CD4-positive, alpha-beta T cell treated with Interleukin-4 for 1 hour (primary cell): Measurements from ENCODE around the gene ADCY4.
A peak's percentile ranks its signal among the peaks of the same experiment; 100 is the strongest.

Experiments used
- DNase-seq, 2 donors: peaks; one replicate each; pipeline ENCODE4 v3.0.0-alpha.2; 2020 to 2022

ADCY4 gene

DNA sequence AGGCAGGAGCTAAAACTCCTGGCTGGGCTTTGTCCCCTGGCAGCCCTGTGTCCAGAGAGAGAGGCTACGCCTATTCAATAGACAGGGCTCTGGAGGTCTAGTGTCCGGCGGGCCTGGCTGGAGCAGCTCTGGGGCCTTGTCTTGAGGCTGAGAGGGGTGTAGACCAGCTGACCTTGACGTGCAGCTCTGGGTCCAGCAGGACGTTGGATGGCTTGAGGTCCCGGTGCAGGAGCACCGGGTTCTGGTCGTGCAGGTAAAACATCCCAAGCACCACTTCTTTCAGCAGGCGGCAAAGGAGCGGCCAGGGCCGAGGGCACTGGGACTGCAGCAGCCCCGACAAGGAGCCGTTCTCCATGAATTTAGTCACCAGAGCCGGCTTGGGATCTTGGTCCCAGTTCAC is 4.0 kb upstream of the ADCY4 start:
- no peak for DNase-seq

DNA sequence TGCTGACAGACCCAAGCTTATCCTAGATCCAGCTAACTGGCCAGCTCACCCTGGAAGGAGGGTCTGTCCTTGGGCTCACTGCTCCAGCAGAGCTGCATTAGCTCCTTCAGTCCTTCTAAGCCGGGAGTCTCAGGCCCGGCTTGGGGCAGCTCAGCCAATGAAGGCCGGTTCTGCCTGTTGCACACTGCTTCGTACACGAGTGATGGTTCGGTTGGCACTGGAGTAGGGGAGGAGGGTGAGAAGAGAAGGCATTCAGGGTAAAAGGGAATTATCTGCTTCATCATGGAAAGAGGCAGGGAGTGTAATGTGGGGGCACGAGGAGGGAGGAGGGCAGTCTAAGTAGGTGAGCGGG is 2.9 kb upstream of the ADCY4 start:
- DNase-seq = no peak

DNA sequence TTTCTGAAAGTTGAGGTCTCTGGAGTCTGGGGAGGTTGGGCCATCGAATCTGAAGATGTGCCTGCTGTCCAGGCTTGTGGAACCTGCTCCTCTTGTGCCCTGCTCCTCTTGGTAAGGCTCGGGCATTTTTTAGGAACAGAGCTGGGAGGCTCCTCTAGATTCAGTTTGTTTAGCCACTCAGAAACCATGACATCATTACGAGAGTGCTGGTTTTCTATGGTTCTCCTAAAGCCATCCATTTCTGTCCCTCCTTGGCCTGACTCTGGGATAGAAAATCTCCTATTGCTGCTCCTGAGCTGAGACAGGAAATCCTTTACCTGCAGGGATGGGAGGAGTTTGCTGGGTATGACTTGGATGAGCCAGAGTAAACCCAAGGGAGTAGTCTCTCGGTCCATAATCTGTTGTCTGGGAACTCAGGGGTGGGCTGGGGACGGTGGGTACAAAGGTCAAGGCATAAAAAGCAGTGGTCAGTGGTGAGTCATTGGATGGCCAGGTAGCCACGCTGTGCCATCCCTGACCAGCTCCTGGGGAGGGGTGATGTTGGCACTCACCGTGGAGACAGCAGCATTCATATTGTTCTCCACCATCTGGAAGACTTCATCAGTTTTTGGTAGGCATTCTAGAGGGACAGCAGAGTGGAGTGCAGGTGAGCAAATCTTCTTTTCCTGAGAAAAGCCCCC is 2.4 kb upstream of the ADCY4 start:
- no peak for DNase-seq

DNA sequence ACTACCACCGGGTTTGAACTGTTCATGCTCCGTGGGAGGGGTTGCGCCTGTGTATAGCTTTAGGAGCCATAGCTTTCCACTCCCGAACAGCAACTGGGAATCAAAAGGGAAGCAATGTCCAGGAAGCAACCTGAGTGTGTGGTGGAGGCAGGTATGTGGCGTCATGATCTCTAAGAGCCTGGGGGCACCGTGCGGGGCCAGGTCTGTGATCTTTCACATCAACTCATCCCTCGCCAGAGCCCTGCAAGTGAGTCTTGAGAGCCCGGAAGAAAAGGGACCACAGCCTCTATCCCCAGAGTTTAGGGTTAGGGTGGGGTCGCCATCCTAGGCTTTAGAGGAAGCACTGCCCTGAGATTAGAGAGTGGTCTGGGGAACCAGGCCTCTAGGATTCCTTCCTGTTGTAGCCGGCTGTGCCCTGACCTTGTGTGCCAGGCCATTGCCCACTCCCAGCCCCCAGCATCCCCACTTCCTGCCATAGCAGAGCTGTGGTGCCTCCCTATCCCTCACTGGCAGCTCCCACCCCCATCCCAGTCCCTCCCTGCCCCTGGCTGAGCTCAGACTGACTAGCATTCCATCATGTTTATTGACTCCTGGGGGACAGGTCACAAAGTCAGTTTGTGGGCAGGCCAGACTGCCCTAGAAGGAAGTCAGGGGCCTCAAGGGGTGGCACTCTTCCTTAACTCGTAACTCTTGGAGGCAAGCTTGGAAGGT is 745 bp upstream of the ADCY4 start:
- no peak for DNase-seq

DNA sequence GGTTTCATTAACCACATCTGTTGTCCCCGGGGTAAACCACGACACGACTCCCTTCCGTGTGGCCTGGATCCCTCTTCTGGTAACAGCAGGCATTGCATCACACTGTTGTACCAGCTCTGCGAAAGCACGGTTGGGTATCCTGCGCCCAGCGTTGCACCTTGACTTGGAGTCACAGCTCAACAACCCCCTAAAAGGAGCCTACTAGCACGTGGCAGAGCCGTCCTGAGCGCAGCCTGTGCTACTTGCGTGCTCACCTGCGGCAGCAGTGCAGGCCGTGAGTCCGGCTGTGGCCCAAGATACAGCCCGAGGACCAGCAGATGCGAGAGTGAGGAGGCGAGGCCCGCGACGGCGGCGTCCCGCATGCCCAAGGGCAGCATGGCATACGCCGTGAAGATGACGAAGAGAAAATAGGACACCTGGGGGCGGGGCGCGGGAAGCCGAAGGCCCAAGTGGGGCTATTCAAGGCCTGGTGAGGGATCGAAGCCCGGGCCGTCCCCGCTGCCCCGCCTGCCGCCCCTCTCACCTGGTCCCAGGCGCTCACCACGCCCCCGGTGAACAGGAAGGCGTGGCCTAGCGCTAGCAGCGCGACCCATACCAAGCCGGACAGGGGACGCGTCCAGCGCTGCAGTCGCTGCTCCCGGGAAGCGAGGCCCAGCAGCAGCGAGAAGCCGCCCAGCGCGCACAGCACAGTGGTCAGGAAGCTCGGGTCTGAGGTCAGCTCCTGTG is 2.4 kb downstream of the ADCY4 start:
- DNase-seq = peak; percentile 92 to 94

DNA sequence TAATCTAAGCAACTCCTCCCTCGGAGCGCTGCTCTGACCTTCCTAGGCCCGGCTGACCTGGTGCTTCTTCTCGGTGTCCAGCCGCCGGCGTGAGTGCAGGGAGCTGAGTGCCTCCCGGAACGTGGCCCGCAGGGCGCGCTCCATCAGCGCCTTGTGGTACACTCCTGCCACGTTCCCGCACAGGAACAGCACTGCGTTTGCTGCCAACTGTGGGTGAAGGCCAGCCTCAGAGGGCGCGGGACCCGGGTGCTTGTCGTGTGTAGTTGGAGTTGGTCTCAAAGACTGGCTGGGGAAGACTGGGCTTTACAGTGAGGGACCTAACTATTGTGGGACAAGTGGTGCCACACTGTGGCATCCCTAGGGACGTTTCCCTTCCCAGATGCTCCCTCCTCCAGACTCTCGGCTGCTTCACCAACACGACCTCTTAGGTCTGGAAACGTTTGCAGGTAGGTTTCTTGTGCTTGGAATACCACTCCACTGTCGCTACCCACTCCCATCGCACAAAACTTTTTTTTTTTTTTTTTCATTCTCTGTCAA is 3.1 kb downstream of the ADCY4 start:
- DNase-seq = no peak

DNA sequence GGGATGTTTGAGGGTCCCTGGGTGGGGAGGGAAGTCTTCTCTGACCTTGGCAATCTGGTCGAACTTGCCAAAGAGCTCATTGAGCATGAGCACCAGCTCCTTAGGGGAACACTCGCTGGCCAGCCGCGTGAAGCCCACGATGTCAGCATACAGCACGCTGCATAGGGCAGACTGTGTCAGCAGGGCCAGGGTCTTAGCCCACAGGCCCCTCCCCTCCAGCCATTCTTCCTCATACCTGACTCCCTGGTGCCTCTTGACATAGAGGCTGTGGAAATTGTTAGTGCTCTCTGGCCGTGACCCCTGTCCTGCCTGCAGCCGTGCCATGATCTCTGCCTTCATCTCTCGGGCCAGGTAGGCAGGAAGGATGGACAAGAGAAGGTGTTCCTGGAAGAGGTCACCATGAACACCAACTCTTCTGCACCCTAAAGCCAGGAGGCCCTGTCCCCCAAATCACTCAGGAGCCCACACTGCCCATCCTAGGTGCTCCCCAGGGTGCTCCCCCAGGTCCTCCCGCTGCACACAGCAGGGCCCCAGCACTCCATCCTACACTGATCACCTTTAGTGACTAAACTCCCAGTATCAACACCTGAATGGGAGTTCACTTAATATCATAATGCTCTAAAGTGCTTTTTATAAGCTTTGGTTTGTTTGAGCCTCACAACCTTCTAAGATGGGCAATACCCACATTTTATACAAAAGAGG is 3.7 kb downstream of the ADCY4 start:
- DNase-seq = no peak

DNA sequence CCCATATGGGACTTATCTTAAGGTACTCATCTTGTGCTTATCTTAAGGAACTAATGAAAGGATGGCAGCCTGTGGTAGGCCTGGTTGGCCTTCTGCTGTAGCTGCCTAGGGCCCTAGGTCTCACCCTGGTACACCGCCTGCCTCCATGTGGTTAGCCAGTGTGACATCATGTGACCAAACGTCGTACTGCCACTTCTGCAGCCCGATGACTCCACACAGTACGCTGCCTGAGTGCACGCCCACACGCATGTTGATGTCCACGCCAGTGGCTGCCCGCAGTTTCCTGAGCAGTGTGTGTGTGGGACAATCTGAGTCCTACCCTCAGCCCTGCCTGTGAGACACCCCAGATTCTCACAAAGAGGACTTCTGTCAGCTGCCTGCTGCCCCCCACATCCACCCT is 5.1 kb downstream of the ADCY4 start:
- DNase-seq = peak; percentile 78 to 84

DNA sequence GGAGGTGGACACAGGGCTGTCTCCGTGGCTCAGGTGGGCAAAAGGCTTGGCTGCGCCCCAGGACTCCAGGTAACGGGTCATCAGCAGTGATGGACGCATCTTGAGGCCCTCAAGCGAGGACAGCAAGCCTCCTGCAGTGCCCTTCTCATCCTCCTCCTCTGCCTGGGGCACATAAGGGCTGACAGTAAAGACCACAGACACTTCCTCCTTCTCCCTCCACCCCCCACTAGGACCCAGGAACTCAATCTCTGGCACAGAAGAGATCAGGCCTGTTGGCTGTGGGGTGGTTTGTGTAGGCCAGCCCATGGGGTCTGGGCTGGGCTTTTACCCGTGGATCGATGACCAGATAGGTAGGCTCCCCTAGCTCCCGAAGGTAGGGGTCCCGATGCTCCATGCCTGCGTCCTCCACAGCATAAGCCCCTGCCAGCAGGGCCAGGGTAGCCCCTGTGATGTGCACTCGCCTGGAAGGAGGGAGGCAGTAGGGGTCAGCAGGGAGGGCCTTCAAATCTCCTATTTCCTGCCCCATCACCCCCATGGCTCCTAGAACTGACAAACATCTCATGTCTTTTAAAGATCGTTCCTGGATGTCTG is 5.7 kb downstream of the ADCY4 start:
- DNase-seq = no peak

DNA sequence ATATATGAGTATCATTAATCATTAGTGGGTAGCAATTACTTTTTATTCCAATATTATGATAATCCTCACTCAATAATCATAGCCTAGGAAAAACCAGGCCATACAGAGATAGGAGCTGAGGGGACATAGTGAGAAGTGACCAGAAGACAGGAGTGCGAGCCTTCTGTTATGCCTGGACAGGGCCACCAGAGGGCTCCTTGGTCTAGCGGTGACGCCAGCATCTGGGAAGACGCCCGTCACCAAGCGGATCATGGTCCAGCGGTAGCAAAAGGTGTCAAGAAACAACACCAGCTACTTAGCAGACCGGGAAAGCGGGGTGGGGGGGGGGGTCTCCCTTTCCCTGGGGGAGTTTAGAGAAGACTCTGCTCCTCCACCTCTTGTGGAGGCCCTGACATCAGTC is 7.0 kb downstream of the ADCY4 start:
- peak in 1 of 2 donors; percentile 46 for DNase-seq

DNA sequence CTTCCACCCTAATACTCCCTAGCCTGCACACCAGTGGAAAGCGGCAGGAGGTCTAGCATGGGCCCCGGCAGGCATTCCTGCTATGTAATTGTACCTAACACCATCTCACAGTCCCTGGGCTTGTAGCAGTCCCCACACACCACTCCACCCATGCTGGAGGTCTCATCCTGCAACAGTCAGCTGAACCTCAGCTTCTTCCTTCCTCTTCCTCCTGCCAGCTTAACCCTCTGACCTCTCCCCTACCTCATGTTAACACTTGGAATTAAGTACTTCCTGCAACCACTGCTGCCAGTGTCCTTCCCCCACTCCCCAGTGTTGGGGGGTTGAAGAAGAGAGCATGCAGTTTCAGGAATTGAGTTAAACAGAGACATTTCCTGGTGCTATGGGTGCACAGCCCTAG is 7.6 kb downstream of the ADCY4 start:
- no peak for DNase-seq

DNA sequence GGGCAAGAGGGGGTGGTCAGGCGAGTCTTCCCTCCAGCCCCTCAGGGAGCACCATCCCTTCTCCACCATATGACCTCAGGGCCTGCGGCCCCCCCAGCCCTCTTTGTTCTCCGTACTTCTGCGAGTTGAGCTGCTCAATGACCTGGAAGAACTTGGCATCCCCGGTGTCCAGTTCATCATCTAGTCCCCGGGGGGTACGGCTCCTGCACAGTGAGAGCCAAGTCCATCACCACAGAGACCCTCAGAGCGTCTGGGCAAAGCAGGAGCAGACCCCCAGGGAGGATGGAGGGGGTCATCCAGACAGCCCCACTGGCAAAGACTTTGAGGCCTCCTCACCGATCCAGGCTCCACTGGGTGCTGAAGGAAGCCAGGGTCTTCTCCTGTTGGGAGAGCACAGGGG is 8.9 kb downstream of the ADCY4 start:
- DNase-seq = no peak

DNA sequence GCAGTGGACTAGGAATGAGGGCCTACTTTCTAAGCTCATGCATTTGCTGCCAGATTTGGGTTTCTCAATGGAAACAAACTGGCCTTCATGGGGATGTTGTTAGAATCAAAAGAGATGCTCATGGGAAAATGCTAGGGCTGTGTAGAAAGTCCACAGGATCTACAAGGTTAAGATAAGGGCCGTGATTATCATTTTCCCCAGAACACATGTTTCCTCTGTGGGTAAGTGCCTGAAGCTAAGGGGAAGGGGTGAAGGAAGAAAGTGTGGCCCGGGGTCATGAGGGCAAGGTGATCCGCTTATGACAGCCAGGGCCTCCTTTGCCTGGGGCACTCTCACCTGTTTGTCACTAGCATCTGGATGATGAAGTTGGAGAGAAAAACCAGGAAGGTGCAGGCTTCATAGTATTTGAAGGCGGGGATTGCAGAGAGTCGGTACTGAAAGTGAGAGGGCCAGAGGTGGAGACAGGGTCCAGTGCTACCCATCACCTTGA is 9.8 kb downstream of the ADCY4 start:
- DNase-seq = no peak

DNA sequence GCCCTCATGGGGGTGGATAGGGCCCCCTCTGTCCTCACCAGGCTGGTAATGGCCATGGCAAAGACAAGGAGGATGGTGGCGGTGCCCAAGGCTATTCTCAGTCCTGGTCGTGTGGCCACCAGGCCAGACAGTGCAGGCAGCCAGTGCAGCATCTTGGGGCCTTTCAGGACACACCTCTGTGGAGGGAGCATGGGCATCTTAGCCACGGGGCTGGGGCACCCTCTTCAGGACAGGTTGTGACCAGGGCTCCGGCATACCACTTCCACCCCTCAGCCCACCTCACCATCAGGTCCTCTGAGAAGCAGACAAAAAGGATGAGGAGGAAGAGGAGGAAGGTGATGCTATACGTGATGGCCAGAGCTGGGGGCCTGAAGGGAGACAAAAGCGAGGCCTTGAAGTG is 10.8 kb downstream of the ADCY4 start:
- no peak for DNase-seq

DNA sequence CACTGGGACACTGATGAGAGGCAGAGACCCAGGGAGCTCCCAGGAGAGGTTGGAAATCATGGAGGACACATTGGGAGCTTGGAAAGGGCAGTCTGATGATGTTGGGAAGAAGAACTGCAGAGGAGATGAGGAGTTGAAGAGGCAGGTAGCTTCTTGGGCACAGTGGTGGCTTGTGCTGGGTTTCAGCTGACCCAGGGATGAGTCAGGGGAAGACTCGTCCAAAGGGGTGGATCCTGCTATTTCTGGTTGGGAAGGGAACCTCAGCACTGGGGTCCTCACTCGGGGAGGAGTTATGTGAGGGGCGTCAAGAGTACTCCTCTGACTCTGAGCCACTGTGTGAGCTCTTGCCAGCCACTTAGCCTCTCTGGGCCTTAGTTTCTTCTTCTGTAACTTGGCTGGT is 11.5 kb downstream of the ADCY4 start:
- no peak for DNase-seq

DNA sequence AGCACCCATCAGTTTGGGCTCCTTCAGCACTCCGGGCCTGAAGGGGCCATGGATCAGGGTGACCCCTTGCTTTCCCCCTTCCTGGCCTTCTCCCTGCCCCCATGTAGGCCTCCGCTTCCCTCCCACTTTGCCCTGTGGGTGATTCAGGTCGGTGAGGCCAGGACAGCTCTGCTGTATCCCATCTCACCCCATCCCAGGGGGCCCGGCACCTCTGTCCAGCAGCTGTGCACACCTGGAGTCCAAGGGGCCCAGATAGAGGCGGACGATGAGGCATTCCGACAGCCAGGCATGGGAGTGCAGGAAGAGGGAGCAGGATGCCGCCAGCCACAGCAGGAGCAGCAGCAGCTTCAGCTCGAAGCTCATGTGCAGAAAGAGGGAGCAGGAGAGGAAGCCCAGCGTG is 12.2 kb downstream of the ADCY4 start:
- DNase-seq = no peak

DNA sequence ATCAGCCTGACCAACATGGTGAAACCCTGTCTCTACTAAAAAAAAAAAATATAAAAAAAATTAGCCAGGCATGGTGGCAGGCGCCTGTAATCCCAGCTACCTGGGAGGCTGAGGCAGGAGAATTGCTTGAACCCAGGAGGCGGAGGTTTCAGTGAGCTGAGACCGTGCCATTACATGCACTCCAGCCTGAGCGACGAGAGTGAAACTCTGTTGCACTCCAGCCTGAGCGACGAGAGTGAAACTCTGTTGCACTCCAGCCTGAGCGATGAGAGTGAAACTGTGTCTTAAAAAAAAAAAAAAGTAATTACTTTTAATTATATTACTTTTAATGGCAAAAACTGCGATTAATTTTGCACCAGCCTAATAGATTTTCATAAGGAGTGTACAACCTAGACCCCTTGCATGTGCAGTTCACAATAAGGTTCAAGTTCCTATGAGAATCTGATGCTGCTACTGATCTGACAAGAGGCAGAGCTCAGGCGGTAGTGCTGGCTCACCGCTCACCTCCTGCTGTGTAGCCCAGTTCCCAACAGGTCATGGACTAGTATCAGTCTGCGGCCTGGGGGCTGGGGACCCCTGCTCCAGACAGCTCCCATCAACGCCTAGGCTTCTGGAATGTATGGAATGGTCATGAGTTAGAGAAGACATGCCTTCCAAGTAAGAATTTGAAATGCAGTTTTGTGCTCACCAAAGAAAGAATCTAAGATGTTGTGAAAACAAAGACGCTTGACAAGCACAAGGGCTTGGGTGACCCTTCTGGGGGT is 13.5 kb downstream of the ADCY4 start:
- DNase-seq = no peak

DNA sequence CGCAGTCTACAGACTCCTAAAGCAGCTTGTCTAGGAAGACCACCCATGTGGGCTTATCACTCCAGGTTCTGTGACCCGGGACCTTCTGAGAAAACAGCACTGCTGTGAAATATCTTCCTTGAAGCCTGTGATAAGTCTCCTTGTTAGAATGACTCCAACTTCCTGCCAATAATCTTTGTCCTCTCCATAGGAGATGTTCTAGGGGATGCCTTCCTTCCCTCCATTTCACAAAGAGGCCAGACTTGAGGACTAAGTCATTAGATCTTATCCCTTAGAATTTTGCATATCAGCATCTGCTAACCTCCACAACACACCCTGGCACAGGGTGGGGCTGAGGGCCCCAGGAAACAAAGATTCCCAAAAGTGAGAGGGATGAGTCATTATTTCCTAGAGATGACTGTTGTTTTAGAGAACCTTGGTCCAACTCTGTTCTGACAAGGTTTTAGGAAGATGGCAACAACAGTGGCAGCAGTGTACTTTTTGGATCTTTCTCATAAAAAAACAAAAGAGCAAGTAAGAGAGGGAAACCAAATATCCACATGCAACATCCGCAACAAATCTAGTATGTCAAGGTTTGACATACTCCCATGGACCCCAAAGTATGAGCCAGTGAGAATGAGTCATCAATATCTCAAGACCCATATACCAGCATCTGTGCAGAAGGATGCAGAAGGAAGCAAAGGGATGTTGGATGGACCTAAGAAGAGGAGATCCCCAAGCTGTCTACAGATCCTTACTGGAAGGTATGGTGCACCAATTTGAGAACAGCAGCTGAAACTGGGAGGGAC is 17.5 kb downstream of the ADCY4 start:
- no peak for DNase-seq

DNA sequence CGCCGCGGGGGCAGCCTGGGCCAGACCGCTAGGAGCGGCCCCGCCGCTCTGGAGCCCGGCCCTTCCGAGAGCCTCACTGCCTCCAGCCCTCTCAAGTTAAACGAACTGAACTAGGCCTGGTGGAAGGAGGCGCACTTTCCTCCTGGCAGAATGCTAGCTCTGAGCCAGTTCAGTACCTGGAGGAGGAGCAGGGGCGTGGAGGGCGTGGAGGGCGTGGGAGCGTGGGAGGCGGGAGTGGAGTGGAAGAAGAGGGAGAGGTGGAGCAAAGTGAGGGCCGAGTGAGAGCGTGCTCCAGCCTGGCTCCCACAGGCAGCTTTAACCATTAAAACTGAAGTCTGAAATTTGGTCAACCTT is 18.3 kb downstream of the ADCY4 start:
- no peak for DNase-seq

DNA sequence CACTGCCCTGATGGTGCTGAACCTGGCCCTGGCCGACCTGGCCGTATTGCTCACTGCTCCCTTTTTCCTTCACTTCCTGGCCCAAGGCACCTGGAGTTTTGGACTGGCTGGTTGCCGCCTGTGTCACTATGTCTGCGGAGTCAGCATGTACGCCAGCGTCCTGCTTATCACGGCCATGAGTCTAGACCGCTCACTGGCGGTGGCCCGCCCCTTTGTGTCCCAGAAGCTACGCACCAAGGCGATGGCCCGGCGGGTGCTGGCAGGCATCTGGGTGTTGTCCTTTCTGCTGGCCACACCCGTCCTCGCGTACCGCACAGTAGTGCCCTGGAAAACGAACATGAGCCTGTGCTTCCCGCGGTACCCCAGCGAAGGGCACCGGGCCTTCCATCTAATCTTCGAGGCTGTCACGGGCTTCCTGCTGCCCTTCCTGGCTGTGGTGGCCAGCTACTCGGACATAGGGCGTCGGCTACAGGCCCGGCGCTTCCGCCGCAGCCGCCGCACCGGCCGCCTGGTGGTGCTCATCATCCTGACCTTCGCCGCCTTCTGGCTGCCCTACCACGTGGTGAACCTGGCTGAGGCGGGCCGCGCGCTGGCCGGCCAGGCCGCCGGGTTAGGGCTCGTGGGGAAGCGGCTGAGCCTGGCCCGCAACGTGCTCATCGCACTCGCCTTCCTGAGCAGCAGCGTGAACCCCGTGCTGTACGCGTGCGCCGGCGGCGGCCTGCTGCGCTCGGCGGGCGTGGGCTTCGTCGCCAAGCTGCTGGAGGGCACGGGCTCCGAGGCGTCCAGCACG is 18.9 kb downstream of the ADCY4 start:
- no peak for DNase-seq
